GM19239 (cell line): ENCODE measurements around the gene COL6A1.
"Not testable (repeated sequence)": the region's sequence is repeated elsewhere in the genome, so short reads cannot be mapped to it uniquely, and the experiment has no call there.

Source experiments
- DNase-seq: peaks from one replicate; pipeline ENCODE4 v3.0.0; 2011; ENCODE audit warnings: low spot score; ENCODE audit not compliant: insufficient read length
- FAIRE-seq: peaks from 2 replicates; lab custom pipeline; 2011; peaks lifted over from hg19 to GRCh38; lab: Jason Lieb, UNC

The COL6A1 gene

DNA sequence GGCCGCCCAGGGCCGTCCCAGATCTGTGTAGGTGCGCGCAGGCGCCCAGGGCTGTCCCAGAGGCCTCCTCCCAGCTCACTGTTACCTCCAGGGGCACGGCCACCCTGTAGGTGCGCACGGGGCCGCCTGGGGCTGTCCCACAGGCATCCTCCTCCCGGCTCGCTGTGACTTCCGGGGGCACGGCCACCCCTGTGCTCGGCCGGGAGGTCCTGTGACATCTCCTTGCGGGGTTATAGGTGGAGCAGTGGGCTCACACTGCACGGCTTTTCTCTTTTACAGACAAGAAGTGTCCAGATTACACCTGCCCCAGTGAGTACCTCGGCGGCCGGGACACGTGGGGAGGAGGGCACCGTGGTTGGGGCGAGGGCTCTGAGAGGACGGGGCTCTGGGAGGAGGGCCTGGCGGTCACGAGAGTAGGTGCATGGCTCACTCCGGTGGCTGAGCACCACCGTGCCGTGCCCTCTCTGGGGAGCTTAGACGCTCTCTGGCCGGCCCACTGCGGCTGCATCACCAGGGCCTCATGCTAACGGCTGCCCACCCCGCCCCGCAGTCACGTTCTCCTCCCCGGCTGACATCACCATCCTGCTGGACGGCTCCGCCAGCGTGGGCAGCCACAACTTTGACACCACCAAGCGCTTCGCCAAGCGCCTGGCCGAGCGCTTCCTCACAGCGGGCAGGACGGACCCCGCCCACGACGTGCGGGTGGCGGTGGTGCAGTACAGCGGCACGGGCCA lies 21.4 kb downstream of the COL6A1 start:
- FAIRE-seq (no peak), DNase-seq (no peak)

DNA sequence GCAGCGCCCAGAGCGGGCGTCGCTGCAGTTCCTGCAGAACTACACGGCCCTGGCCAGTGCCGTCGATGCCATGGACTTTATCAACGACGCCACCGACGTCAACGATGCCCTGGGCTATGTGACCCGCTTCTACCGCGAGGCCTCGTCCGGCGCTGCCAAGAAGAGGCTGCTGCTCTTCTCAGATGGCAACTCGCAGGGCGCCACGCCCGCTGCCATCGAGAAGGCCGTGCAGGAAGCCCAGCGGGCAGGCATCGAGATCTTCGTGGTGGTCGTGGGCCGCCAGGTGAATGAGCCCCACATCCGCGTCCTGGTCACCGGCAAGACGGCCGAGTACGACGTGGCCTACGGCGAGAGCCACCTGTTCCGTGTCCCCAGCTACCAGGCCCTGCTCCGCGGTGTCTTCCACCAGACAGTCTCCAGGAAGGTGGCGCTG lies 22.0 kb downstream of the COL6A1 start:
- DNase-seq (no peak), FAIRE-seq (no peak)

DNA sequence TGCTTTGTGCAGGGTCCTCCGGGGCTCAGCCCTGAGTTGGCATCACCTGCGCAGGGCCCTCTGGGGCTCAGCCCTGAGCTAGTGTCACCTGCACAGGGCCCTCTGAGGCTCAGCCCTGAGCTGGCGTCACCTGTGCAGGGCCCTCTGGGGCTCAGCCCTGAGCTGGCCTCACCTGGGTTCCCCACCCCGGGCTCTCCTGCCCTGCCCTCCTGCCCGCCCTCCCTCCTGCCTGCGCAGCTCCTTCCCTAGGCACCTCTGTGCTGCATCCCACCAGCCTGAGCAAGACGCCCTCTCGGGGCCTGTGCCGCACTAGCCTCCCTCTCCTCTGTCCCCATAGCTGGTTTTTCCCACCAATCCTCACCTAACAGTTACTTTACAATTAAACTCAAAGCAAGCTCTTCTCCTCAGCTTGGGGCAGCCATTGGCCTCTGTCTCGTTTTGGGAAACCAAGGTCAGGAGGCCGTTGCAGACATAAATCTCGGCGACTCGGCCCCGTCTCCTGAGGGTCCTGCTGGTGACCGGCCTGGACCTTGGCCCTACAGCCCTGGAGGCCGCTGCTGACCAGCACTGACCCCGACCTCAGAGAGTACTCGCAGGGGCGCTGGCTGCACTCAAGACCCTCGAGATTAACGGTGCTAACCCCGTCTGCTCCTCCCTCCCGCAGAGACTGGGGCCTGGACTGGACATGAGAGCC lies 22.7 kb downstream of the COL6A1 start:
- no peak for FAIRE-seq
- no peak for DNase-seq

DNA sequence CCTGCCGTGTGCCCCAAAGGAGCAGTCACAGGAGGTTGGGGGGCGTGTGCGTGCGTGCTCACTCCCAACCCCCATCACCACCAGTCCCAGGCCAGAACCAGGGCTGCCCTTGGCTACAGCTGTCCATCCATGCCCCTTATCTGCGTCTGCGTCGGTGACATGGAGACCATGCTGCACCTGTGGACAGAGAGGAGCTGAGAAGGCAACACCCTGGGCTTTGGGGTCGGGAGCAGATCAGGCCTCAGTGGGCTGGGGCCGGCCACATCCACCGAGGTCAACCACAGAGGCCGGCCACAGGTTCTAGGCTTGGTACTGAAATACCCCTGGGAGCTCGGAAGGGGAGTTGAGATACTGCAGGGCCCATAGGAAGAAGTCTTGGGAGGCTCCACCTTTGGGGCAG lies 23.5 kb downstream of the COL6A1 start:
- FAIRE-seq: no peak
- DNase-seq: no peak

DNA sequence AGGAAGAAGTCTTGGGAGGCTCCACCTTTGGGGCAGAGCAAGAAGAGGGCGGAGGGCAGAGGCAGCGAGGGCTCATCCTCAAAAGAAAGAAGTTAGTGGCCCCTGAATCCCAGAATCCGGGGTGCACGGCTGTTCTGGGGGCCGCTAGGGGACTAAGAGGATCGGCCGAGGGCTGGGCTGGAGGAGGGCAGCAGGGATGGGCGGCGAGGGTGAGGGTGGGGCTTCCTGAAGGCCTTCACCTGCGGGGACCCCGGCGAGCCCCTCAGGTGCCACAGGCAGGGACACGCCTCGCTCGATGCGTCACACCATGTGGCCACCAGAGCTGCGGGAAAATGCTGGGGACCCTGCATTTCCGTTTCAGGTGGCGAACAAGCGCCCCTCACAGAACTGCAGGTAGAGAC lies 23.9 kb downstream of the COL6A1 start:
- DNase-seq (no peak), FAIRE-seq (no peak)

DNA sequence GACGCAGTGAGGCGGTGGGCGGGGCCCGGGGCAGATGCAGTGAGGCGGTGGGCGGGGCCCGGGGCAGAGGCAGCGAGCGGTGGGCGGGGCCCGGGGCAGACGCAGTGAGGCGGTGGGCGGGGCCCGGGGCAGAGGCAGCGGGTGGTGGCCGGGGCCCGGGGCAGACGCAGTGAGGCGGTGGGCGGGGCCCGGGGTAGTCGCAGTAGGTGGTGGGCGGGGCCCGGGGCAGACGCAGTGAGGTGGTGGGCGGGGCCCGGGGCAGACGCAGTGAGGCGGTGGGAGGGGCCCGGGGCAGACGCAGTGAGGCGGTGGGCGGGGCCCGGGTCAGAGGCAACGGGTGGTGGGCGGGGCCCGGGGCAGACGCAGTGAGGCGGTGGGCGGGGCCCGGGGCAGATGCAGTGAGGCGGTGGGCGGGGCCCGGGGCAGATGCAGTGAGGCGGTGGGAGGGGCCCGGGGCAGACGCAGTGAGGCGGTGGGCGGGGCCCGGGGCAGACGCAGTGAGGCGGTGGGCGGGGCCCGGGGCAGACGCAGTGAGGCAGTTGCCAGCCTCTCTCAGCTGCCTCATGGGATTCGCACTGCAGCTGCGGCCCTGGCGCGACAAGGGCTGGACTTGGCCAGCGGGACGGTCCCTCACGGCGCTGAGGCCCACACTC lies 24.4 kb downstream of the COL6A1 start:
- FAIRE-seq, DNase-seq: not testable (repeated sequence)

DNA sequence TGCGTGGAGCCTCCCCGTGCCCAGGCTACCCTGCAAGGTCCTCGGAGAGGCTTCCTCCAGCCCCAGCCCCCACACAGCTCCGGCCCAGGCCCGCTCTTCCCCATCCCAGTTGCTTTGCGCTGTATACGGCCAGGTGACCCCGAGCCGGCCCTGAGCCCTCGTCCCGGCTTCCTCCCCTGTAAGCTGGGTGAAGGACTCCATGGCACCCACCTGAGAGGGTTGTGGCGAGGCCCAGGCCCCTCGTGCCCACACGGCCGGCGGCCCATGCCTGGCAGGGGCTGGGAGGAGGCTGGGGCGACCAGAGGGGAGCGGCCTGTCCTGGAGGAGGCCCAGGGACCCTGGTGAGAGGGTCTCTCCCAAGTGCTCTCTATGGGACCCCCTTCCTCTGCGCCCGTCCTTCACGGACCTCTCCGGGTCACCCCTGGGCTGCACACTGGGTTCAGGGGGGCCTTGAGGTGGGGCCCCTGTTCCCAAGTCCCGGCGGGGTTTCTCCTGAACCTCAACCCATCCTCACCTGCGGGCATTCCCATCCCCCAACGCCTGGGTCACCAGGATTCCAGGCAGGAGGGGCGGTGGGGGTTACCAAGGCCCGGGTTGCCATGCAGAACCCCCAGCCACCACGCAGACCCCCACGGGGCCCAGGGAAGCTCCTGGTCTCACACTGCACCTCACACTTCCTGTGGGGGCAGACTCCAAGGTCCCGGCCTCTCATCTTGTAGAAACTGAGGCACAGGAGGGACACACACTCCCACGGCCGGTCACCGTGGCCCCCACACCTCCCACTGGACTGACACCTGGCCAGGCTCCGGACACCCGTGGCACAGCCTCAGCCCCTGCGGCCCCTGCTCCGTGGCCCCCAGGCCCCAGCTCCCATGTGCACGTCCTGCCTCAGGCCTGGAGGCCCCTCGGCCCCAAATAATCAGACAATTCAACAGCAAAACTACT lies 25.2 kb downstream of the COL6A1 start:
- FAIRE-seq (no peak), DNase-seq (no peak)

DNA sequence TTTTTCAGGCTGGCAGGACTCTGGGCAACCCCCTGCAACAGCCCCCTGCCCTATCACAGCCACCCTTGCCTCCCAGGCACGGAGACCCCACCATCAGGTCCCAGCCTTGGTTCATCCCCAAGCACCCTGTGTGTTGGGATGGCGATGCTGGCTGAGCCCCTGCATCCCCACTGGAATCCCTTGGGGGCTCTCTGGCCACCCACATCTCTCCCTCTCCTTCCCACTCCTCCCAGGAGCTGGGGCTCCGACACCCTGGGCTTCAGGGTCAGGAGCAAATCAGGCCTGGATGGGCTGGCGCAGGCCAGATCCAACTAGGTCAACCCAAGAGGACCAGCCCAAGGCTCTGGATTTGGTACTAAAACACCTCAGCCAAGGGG lies 25.9 kb downstream of the COL6A1 start:
- no peak for DNase-seq
- FAIRE-seq: no peak

DNA sequence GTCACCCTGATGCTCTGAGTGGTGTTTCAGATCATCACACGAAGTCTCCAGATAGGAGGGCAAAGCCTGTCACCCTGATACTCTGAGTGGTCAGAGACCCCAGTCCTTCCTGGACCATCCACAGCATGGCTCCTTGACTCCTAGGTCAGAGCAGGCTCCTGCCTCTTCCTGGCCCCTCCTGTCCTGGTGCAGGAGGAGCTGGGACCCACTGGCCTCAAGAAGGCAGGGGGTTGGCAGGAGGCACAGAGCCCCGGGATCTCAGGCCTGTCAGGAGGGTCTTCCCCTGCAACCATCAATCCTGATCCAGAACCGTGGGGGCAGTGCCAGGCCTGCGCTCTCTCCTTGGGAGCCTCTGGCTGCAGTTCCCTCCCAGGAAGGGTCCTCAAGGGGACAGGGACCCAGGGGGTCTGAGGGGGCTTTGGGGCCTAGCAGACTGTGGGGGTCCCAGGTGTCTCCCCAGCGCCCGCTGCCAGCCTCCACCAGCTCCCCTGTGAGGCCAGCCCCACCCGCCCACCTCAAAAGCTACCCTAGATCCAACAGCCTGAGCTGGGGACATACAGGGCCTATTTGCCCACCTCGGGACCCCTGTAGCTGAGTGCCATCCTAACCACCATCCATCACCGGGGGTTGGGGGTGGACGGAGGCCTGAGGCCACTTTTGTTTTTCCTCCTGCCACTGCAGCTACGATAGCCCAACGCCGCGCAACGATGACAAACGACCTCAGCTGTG lies 27.5 kb downstream of the COL6A1 start:
- FAIRE-seq (no peak), DNase-seq (no peak)

DNA sequence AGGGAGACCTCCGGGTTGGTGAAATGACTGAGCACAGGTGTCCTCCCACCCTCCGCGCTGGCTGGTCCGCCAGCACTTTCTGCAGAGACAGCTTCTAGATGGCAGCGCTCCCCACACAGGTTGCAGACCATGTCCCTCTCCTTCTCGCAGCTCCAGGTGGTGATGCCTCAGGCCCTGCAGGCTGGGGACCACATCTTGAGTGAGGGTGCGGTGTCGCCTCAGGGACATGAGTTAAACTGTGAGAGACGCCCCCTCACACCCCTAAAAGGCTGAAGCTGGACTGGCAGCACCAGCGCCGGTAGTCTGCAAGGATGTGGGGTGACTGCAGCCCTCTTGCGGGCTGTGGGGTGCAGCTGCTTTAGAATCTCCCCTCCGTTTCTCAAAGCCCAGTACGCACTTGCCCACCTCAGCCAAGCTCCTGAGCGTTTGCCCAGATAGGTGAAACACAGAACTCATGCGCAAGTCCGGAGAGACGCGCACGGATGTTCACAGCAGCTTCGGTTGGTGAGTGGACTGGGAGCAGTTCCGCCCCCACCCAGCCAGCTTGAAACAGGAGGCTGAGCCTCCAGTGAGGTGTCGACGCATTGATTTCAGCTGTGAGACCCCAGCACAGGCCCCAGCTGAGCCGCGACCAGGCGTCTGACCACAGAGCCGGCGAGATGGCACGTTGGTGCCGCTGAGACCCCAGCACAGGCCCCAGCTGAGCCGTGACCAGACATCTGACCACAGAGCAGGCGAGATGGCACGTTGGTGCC lies 28.6 kb downstream of the COL6A1 start:
- FAIRE-seq (no peak), DNase-seq (no peak)

DNA sequence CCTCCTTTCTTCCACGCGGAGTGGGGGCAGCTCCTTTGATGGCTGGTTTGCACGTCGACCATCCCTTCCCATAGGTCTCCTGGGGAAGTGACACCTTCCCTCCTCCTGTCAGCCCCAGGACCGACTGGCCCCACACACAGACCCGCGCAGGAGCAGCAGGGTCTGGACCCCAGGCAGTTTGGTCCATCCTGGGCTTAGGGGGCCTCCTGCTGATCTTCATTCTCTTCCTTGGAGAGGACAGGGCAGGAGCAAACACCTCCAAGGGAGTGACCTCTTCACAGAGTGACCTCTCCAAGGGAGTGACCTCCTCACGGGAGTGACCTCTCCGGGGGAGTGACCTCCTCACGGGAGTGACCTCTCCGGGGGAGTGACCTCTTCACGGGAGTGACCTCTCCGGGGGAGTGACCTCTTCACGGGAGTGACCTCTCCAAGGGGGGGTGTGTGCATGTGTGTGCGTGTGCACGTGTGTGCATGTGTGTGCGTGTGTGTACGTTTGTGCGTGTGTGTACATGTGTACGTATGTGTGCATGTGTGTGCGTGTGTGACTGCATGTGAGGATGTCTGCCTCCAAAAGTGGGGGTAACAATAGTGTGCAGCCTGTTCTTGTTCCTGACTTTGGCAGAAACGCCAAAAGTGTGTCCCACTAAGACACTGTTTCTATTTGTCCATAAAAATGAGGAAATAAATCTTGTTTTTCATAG lies 29.8 kb downstream of the COL6A1 start:
- no peak for DNase-seq
- FAIRE-seq: no peak

DNA sequence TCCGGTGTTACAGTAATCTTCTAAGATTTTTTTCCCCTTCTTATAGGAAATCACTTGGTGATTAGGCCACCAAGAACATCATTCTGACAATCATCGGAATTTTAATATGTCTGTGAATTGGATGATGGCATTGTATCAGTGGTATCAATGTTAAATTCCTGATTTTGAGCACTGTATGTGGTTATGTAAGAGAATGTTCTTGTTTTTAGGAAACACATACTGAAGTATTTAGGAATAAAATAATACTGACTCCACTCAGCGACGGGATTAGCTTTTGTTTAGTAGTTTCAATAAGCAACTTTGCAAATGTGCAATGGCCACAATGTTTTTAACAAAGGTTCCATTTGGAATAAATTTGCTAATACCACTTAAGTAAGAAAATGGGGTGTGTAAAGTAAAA lies 30.6 kb downstream of the COL6A1 start:
- no peak for FAIRE-seq
- DNase-seq: no peak

DNA sequence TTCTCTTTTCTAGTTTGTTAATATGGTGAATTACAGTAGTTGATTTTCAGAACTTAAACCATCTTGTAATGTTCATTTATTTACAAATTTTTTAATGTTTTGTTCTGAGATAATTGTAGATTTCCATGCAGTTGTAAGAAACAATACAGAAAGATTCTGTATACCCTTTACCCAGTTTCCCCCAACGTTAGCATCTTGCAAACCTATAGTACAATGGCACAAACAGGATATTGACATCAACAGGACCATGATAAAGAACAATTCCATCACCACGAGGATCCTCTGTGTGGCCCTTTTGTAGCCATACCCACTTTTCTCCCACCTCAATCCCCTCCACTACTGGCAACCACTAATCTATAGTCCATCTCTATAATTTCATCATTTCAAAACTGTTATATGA lies 33.3 kb downstream of the COL6A1 start:
- FAIRE-seq: no peak
- no peak for DNase-seq

DNA sequence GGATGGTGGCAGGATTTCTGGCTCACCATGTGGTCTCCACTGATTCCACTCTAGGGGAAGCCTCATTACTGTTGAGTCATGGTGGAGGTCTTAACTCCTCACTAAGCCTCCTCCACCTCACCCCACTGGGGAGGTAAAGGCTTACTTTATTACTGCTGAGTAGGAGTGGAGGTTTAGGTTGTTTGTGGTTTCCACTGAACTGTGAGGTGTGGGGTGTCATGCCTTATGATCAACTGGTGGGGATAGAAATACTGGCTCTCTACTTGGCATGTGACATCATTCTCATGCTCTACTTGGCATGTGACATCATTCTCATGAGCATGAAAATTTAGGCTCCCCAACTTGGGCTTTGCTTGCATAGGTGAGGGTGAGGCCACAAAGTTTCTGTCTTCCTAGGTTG lies 35.6 kb downstream of the COL6A1 start:
- DNase-seq (no peak), FAIRE-seq (no peak)

DNA sequence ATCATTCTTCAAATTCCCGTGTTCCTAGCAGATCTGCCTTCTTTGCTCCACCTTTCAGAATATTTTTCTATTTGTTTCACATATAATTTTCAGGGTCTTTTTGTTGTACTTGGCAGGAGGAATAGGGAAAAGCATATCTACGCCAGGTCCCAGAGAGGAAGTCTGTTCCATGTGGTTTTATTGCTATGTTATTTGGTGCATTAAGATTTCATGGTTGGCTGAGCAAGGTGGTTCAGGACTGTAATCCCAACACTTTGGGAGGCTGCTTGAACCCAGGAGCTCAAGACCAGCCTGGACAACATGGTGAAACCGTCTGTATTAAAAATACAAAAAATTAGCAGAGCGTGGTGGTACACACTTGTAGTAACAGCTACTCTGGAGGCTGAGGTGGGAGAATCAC lies 36.1 kb downstream of the COL6A1 start:
- no peak for FAIRE-seq

DNA sequence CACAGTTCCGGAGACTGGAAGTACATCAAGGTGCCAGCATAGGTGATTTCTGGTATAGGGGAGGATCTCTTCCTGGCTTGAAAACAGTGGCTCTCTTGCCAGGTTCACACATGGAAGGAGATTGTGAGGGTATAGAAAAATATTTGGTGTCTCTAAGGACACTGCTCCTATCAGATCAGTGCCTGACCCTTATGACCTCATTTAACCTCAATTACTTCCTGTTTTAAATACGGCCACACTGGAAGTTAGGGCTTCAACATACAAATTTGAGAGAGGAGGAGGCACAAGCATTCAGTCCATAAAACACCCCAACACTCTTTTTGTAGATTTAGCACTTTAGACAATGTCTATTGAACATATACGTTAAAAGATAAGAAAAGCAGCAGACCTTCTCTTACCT lies 37.0 kb downstream of the COL6A1 start:
- DNase-seq: no peak
- no peak for FAIRE-seq

More for the DNA sequence above, 36.1 kb downstream of the COL6A1 start:
- DNase-seq: no peak

DNA sequence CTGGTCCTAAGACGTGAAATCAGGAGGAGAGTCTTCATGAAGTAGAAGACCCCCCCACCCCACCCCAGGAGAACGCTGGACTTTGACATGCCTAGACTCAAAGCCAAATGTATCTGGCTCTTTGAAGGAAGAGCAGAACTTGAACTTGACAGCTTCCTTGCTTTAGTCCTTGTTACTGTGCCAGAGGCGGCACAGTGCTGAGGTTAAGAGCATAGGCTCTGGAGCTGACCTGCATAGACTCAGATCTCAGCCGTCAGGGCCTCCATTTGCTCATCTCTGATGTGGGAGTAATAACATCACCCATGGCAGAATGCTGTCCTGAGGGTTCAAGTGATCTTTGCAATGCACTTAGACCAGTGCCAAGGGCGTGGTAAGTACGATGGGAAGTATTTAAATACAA lies 39.0 kb downstream of the COL6A1 start:
- no peak for DNase-seq
- no peak for FAIRE-seq

DNA sequence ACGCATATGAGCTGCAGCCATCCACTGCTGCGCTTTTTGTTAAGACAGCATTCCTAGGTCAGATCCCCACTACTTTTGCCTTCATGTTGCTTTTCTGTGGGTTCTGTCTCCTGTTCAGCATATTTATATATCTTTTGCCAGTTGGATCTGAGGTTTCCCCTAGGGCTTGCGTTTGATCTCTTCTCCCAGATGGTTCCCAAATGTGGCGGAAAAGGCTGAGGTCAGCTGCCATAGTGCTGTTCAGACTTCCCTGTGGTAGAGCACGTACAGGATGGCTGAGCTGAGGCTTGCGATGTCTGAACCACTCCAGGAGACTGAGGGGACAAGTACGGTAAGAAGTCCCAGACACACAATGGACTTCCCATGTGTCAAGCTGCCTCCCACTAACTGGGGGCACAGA lies 39.8 kb downstream of the COL6A1 start:
- no peak for FAIRE-seq

More for the DNA sequence above, 39.8 kb downstream of the COL6A1 start:
- DNase-seq: no peak
